HCT116 (cell line): Measurements from ENCODE around the gene FAM53B. TPM values are rescaled to one million over a fixed set of nuclear protein-coding genes. Genes with fewer than 3 reads are reported as not detected.

Source experiments
- ATAC-seq: fragments of 200-7000 bp; cut with Tn5 transposase; 2 replicates; pipeline ENCODE4 v1.9.1; 2020; ENCODE audit warnings: mild to moderate bottlenecking, moderate library complexity
- BruUV-seq: library from RNA; stranded (reverse); fragments of 400-500 nt; replicated peaks from 2 replicates; lab custom pipeline; 2021; lab: Mats Ljungman, UMichigan
- CTCF ChIA-PET: fragments of 300-600 bp; sonication (Branson Sonifier 250); formaldehyde crosslinking; loops from one replicate; lab custom pipeline; 2021; ENCODE audit warnings: antibody characterized with exemption; lab: Charles Lee
- POLR2A ChIA-PET: fragments of 300-600, 350-600 bp; sonication (Branson Sonifier 250); formaldehyde crosslinking; loops from one replicate; lab custom pipeline; 2021; ENCODE audit warnings: antibody characterized with exemption; lab: Charles Lee
- RAD21 ChIA-PET, 2 experiments: fragments of 300-600 bp; sonication (Branson Sonifier 250); formaldehyde crosslinking; loops; one replicate each; lab custom pipeline; 2023; ENCODE audit warnings: low total read pairs in 2 of 2; ENCODE audit not compliant: uncharacterized antibody in 2 of 2, unreplicated experiment in 2 of 2, low non-redundant PET in 1 of 2; lab: Charles Lee
- DNase-seq: peaks from one replicate; pipeline ENCODE4 v3.0.0-alpha.2; 2010; ENCODE audit warnings: low read depth, low spot score
- H2AFZ ChIP-seq: fragments of 200-600 bp; shearing (Covaris generic), sonication (generic); 2 replicates; pipeline ENCODE4 v1.6.1; 2017; ENCODE audit warnings: low read depth, mixed run types, mixed read lengths, antibody characterized with exemption, low read length; ENCODE audit not compliant: poor library complexity, severe bottlenecking
- H3K27ac ChIP-seq: 2 replicates; pipeline ENCODE4 v1.5.1; 2012; ENCODE audit warnings: low read depth, low read length
- H3K27me3 ChIP-seq: fragments of 200-600 bp; sonication (generic); 2 replicates; pipeline ENCODE4 v1.6.1; 2016; ENCODE audit warnings: mixed run types, low read length, mixed read lengths; ENCODE audit not compliant: insufficient read depth
- H3K36me3 ChIP-seq, 2 experiments: fragments of 200-500 bp in 1 of 2; fragments of 200-600 bp in 1 of 2; sonication (Bioruptor generic) in 1 of 2; sonication (generic) in 1 of 2; 2 replicates each; pipeline versions ENCODE4 v1.5.1 to v1.6.1; 2014 to 2016; ENCODE audit warnings: low read length in 2 of 2, inconsistent platforms in 1 of 2, mixed read lengths in 1 of 2, mixed run types in 1 of 2; ENCODE audit not compliant: insufficient read depth in 2 of 2, control insufficient read depth in 1 of 2
- H3K4me1 ChIP-seq, 2 experiments: fragments of 200-600 bp in 1 of 2; sonication (generic) in 1 of 2; 2 replicates each; pipeline versions ENCODE4 v1.5.1 to v1.6.1; 2012 to 2017; ENCODE audit warnings: low read length in 2 of 2, inconsistent platforms in 1 of 2, mild to moderate bottlenecking in 1 of 2, mixed read lengths in 1 of 2, mixed run types in 1 of 2, moderate library complexity in 1 of 2; ENCODE audit not compliant: insufficient read depth in 2 of 2, control insufficient read depth in 1 of 2
- H3K4me2 ChIP-seq: fragments of 200-600 bp; sonication (generic); 2 replicates; pipeline ENCODE4 v1.6.1; 2017; ENCODE audit warnings: mixed run types, low read length, mixed read lengths
- H3K4me3 ChIP-seq, 2 experiments: fragments of 200-600 bp in 1 of 2; sonication (generic) in 1 of 2; replicated peaks in 1 of 2; 2 replicates each; pipeline ENCODE4 v1.5.1; 2011 to 2016; ENCODE audit warnings: low read length in 2 of 2, control low read depth in 1 of 2, low read depth in 1 of 2, mild to moderate bottlenecking in 1 of 2, mixed read lengths in 1 of 2, mixed run types in 1 of 2
- H3K79me2 ChIP-seq: fragments of 200-600 bp; sonication (generic); 2 replicates; pipeline ENCODE4 v1.6.1; 2017; ENCODE audit warnings: mild to moderate bottlenecking, mixed run types, low read length, moderate library complexity, mixed read lengths; ENCODE audit not compliant: insufficient read depth
- H3K9ac ChIP-seq: fragments of 200-600 bp; sonication (generic); 2 replicates; pipeline ENCODE4 v1.6.1; 2016; ENCODE audit warnings: low read length, mixed read lengths
- H3K9me2 ChIP-seq: fragments of 200-600 bp; sonication (generic), shearing (Covaris generic); 2 replicates; pipeline ENCODE4 v1.6.1; 2017; ENCODE audit warnings: mixed run types, mild to moderate bottlenecking, moderate library complexity; ENCODE audit not compliant: insufficient read depth
- H3K9me3 ChIP-seq, 2 experiments: fragments of 200-500 bp in 1 of 2; fragments of 200-600 bp in 1 of 2; sonication (Bioruptor generic) in 1 of 2; sonication (generic) in 1 of 2; 2 replicates each; pipeline ENCODE4 v1.6.1; 2014 to 2017; ENCODE audit warnings: low read length in 2 of 2, mixed read lengths in 2 of 2, inconsistent platforms in 1 of 2, low read depth in 1 of 2, mild to moderate bottlenecking in 1 of 2, mixed run types in 1 of 2, moderate library complexity in 1 of 2; ENCODE audit not compliant: control insufficient read depth in 1 of 2, insufficient read depth in 1 of 2
- H4K20me1 ChIP-seq: fragments of 200-600 bp; sonication (generic), shearing (Covaris generic); 2 replicates; pipeline ENCODE4 v1.6.1; 2017; ENCODE audit warnings: mixed run types, mild to moderate bottlenecking, moderate library complexity; ENCODE audit not compliant: insufficient read depth
- CBX3 ChIP-seq: IDR thresholded peaks from 2 replicates; pipeline ENCODE4 v1.6.1; 2012; ENCODE audit warnings: low read depth
- CEBPB ChIP-seq: IDR thresholded peaks from 2 replicates; pipeline ENCODE4 v1.6.1; 2012; ENCODE audit warnings: low read depth
- EGR1 ChIP-seq: IDR thresholded peaks from 2 replicates; pipeline ENCODE4 v1.6.1; 2012; ENCODE audit warnings: low read depth
- ELF1 ChIP-seq: IDR thresholded peaks from 2 replicates; pipeline ENCODE4 v1.6.1; 2012; ENCODE audit warnings: low read depth, borderline replicate concordance
- EZH2 ChIP-seq: fragments of 200-600 bp; sonication (generic); IDR thresholded peaks from 2 replicates; pipeline ENCODE4 v1.6.1; 2017; ENCODE audit warnings: antibody characterized with exemption, mixed run types
- JUND ChIP-seq: IDR thresholded peaks from 2 replicates; pipeline ENCODE4 v1.6.1; 2012
- POLR2AphosphoS5 ChIP-seq: IDR thresholded peaks from 2 replicates; pipeline ENCODE4 v1.6.1; 2011; ENCODE audit warnings: mild to moderate bottlenecking, low read depth, low read length, moderate library complexity
- SIN3A ChIP-seq: IDR thresholded peaks from 2 replicates; pipeline ENCODE4 v1.6.1; 2012; ENCODE audit warnings: low read depth
- SP1 ChIP-seq: IDR thresholded peaks from 2 replicates; pipeline ENCODE4 v1.6.1; 2012; ENCODE audit warnings: low read depth
- YY1 ChIP-seq: IDR thresholded peaks from 2 replicates; pipeline ENCODE4 v1.6.1; 2011; ENCODE audit warnings: low read length, low read depth, moderate library complexity, mild to moderate bottlenecking; ENCODE audit not compliant: insufficient replicate concordance; ENCODE audit errors: extremely low read depth
- ZNF274 ChIP-seq: fragments of 200-500 bp; sonication (Bioruptor generic); IDR thresholded peaks from 2 replicates; pipeline ENCODE4 v1.6.1; 2014; ENCODE audit warnings: mild to moderate bottlenecking, low read depth, low read length, inconsistent platforms
- intact Hi-C: fragments of 100-400 bp; cut with micrococcal nuclease; formaldehyde crosslinking; loops from 2 replicates; pipeline ENCODE4 v1.10.0; 2022
- total RNA-seq: library from RNA; stranded (reverse); gene quantifications from one replicate; pipeline ENCODE4 v1.2.1, GENCODE V29; 2021; ENCODE audit not compliant: unreplicated experiment
- TF ChIP-seq, protein P1 (sequence below): IDR thresholded peaks from 2 replicates; pipeline ENCODE4 v1.6.1; 2012; ENCODE audit warnings: low read depth
- TF ChIP-seq, protein P2 (sequence below), 3 experiments: fragments of 200-600 bp in 1 of 3; sonication (generic) in 1 of 3; IDR thresholded peaks in 2 of 3; conservative IDR thresholded peaks in 1 of 3; 2 replicates each; pipeline ENCODE4 v1.5.1; 2012 to 2017; ENCODE audit warnings: low read depth in 2 of 3, low read length in 2 of 3, antibody characterized with exemption in 1 of 3, borderline replicate concordance in 1 of 3, control low read depth in 1 of 3, mild to moderate bottlenecking in 1 of 3, mixed read lengths in 1 of 3, mixed run types in 1 of 3, moderate library complexity in 1 of 3; ENCODE audit not compliant: insufficient read depth in 1 of 3
- TF ChIP-seq, protein P3 (sequence below): IDR thresholded peaks from 2 replicates; pipeline ENCODE4 v1.6.1; 2012

FAM53B gene
- total RNA-seq, 1 experiment from 2014 or later, result 19.6 TPM

DNA sequence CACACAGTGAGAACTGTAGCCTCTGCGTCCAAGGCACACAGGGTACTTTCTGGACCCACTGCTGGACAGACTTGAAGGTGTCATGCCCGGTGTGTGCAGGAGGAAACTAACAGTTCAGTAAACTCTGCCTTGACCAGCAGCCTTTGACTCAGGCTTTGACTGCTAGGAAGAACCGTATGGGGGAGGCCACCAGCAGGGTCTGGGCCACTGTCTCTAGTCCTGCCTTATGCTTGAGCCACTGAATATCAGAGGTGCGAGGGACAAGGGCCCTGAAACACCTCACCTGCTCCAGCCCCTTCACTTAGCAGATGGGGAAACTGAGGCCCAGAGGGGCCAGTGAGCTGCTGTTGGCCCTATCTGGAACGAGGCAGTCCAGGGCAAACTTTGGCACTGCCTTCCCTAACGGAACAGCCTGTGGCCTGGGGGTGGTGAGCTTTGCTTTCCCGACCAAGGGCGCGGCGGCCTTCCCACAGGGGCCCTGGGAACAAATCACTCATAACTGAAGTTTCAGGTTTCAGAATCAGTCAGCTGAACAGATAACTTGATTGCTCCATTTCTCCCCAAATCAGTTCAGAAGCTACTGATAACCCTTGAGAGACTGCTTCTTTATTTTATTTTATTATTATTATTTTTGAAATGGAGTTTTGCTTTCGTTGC lies 130.0 kb downstream of the FAM53B start:
- H3K79me2 ChIP-seq, result no peaks in the 10 kb centered on the region
- TF ChIP-seq JUND (no peak), ZNF274 (no peak), SP1 (no peak), CEBPB (no peak), EZH2 (no peak), SIN3A (no peak), POLR2AphosphoS5 (no peak), YY1 (no peak), ELF1 (no peak), EGR1 (no peak), CBX3 (no peak)
- TF ChIP-seq, protein P1, sequence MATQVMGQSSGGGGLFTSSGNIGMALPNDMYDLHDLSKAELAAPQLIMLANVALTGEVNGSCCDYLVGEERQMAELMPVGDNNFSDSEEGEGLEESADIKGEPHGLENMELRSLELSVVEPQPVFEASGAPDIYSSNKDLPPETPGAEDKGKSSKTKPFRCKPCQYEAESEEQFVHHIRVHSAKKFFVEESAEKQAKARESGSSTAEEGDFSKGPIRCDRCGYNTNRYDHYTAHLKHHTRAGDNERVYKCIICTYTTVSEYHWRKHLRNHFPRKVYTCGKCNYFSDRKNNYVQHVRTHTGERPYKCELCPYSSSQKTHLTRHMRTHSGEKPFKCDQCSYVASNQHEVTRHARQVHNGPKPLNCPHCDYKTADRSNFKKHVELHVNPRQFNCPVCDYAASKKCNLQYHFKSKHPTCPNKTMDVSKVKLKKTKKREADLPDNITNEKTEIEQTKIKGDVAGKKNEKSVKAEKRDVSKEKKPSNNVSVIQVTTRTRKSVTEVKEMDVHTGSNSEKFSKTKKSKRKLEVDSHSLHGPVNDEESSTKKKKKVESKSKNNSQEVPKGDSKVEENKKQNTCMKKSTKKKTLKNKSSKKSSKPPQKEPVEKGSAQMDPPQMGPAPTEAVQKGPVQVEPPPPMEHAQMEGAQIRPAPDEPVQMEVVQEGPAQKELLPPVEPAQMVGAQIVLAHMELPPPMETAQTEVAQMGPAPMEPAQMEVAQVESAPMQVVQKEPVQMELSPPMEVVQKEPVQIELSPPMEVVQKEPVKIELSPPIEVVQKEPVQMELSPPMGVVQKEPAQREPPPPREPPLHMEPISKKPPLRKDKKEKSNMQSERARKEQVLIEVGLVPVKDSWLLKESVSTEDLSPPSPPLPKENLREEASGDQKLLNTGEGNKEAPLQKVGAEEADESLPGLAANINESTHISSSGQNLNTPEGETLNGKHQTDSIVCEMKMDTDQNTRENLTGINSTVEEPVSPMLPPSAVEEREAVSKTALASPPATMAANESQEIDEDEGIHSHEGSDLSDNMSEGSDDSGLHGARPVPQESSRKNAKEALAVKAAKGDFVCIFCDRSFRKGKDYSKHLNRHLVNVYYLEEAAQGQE, result no peak
- TF ChIP-seq, protein P2, sequence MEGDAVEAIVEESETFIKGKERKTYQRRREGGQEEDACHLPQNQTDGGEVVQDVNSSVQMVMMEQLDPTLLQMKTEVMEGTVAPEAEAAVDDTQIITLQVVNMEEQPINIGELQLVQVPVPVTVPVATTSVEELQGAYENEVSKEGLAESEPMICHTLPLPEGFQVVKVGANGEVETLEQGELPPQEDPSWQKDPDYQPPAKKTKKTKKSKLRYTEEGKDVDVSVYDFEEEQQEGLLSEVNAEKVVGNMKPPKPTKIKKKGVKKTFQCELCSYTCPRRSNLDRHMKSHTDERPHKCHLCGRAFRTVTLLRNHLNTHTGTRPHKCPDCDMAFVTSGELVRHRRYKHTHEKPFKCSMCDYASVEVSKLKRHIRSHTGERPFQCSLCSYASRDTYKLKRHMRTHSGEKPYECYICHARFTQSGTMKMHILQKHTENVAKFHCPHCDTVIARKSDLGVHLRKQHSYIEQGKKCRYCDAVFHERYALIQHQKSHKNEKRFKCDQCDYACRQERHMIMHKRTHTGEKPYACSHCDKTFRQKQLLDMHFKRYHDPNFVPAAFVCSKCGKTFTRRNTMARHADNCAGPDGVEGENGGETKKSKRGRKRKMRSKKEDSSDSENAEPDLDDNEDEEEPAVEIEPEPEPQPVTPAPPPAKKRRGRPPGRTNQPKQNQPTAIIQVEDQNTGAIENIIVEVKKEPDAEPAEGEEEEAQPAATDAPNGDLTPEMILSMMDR (IDR thresholded peaks at IDR 0.05 in 2 of 3, conservative IDR thresholded peaks at IDR 0.05 in 1 of 3; ENCODE audit: borderline replicate concordance in 1 of 3, insufficient read depth in 1 of 3, low read depth in 2 of 3, low read length in 2 of 3), result no peak
- TF ChIP-seq, protein P3, sequence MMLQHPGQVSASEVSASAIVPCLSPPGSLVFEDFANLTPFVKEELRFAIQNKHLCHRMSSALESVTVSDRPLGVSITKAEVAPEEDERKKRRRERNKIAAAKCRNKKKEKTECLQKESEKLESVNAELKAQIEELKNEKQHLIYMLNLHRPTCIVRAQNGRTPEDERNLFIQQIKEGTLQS, result no peak
- TF ChIP-seq, all 23 proteins: peak for 0
- H3K36me3 ChIP-seq, result no peaks in the 10 kb centered on the region
- H3K4me1 ChIP-seq, result peaks cover 7 to 14% of the 10 kb centered on the region in 2 experiments; a peak in 3 of 4 replicates
- intact Hi-C loops, result no loop called here
- H3K9me2 ChIP-seq, result no peaks in the 10 kb centered on the region
- no peak overlapping the region for H3K9ac ChIP-seq
- H3K27ac ChIP-seq, result no peak overlapping the region
- RAD21 ChIA-PET, result no interaction called here
- POLR2A ChIA-PET, result no interaction called here
- CTCF ChIA-PET, result no interaction called here
- no peaks in the 10 kb centered on the region for H3K27me3 ChIP-seq
- no TSS peak for BruUV-seq
- no peaks in the 10 kb centered on the region for H3K9me3 ChIP-seq
- DNase-seq, result no peak
- no peaks in the 10 kb centered on the region for H4K20me1 ChIP-seq
- ATAC-seq, result no peak
- H3K4me3 ChIP-seq, result no peak overlapping the region
- no peak overlapping the region for H3K4me2 ChIP-seq
- no peak overlapping the region for H2AFZ ChIP-seq
